DOHH2 (cell line): ENCODE data around the gene PTPRK.

Experiments used
- CTCF ChIP-seq: fragments of 200-600 bp; sonication (generic); IDR thresholded peaks from one replicate; pipeline ENCODE4 v1.5.1; 2014; ENCODE audit warnings: antibody characterized with exemption, mild to moderate bottlenecking, low read depth, low read length; ENCODE audit not compliant: poor library complexity, severe bottlenecking
- EZH2phosphoT487 ChIP-seq: fragments of 200-600 bp; sonication (generic); IDR thresholded peaks from 2 replicates; pipeline ENCODE4 v1.6.1; 2017; ENCODE audit warnings: borderline replicate concordance, mild to moderate bottlenecking, antibody characterized with exemption, low read length, moderate library complexity, mixed read lengths

GRCh38 chr6:128251445-128252340, 268.7 kb downstream of the PTPRK start:
- TF ChIP-seq CTCF: no peak
- no peak for TF ChIP-seq EZH2phosphoT487
